Femur (tissue), 1 donor: ENCODE results near the gene RFX6.

ENCODE experiments used
- DNase-seq: peaks from one replicate; pipeline ENCODE4 v3.0.0-alpha.2; 2017

The RFX6 gene

GRCh38 chr6:116894669-116895068 lies 17.6 kb downstream of the RFX6 start:
- DNase-seq, result no peak

GRCh38 chr6:116895935-116896334 lies 18.9 kb downstream of the RFX6 start:
- no peak for DNase-seq

- no peak for DNase-seq
Measured at GRCh38 chr6:116902634-116903033, 25.6 kb downstream of the RFX6 start.

GRCh38 chr6:116922853-116923548 lies 46.0 kb downstream of the RFX6 start:
- no peak for DNase-seq

GRCh38 chr6:116924245-116924644 lies 47.2 kb downstream of the RFX6 start:
- DNase-seq, result no peak

GRCh38 chr6:116925088-116925794 lies 48.2 kb downstream of the RFX6 start:
- no peak for DNase-seq

GRCh38 chr6:116928677-116929076 lies 51.6 kb downstream of the RFX6 start:
- no peak for DNase-seq

GRCh38 chr6:116929825-116930224 lies 52.8 kb downstream of the RFX6 start:
- DNase-seq, result no peak

GRCh38 chr6:116931456-116931855 lies 54.4 kb downstream of the RFX6 start:
- no peak for DNase-seq

- no peak for DNase-seq
Measured at GRCh38 chr6:116932496-116932895, 55.5 kb downstream of the RFX6 start.

GRCh38 chr6:116933485-116933884 lies 56.4 kb downstream of the RFX6 start:
- DNase-seq, result no peak

- no peak for DNase-seq
Measured at GRCh38 chr6:116938305-116938704, 61.3 kb downstream of the RFX6 start.

- DNase-seq, result no peak
Measured at GRCh38 chr6:116941727-116942126, 64.7 kb downstream of the RFX6 start.

- no peak for DNase-seq
Measured at GRCh38 chr6:116945809-116946208, 68.8 kb downstream of the RFX6 start.

GRCh38 chr6:116948533-116949304 lies 71.7 kb downstream of the RFX6 start:
- DNase-seq, result no peak

- no peak for DNase-seq
Measured at GRCh38 chr6:116949964-116950363, 72.9 kb downstream of the RFX6 start.

GRCh38 chr6:116954335-116954734 lies 77.3 kb downstream of the RFX6 start:
- no peak for DNase-seq

- DNase-seq, result no peak
Measured at GRCh38 chr6:116954938-116955337, 77.9 kb downstream of the RFX6 start.

- no peak for DNase-seq
Measured at GRCh38 chr6:116955773-116956172, 78.7 kb downstream of the RFX6 start.

- no peak for DNase-seq
Measured at GRCh38 chr6:116963972-116964371, 86.9 kb downstream of the RFX6 start.

GRCh38 chr6:116966675-116967576 lies 89.9 kb downstream of the RFX6 start:
- DNase-seq, result no peak

GRCh38 chr6:116969211-116969863 lies 92.3 kb downstream of the RFX6 start:
- no peak for DNase-seq
